Lower leg skin (tissue), 4 donors: Measurements from ENCODE around the gene WSCD2. TPM values are rescaled to one million over a fixed set of nuclear protein-coding genes. Genes with fewer than 3 reads are reported as not detected.

Experiments
- DNase-seq, 2 donors: peaks; one replicate each; pipeline ENCODE4 v3.0.0-alpha.2; 2019; ENCODE audit warnings: low spot score in 2 of 2
- H3K4me3 ChIP-seq: fragments of 200-600 bp; sonication (generic); 2 replicates; pipeline ENCODE4 v1.5.1; 2017; ENCODE audit warnings: mild to moderate bottlenecking, low read depth; ENCODE audit not compliant: poor library complexity, severe bottlenecking
- POLR2A ChIP-seq, 2 donors: fragments of 450-650 bp; IDR thresholded peaks; one replicate each; pipeline ENCODE4 v1.6.1; 2016 to 2017; ENCODE audit warnings: antibody characterized with exemption in 2 of 2, mild to moderate bottlenecking in 1 of 2, moderate library complexity in 1 of 2
- WGBS, 2 donors: methylation state at CpG; one replicate each; pipeline ENCODE4 v1.1.5; 2018; 5-methylcytosine and 5-hydroxymethylcytosine counted together
- intact Hi-C: fragments of 100-400 bp; cut with DNase I; formaldehyde crosslinking; loops from one replicate; pipeline ENCODE4 v1.15.0; 2023; ENCODE audit warnings: low total_unique reads
- total RNA-seq, 4 donors: library from RNA; depleted of rRNA; stranded (reverse); fragments of >200 nt; gene quantifications; one replicate each; pipeline ENCODE4 v1.1.0, GENCODE V29; 2016
- TF ChIP-seq, protein P1 (sequence below), 3 donors: fragments of 450-650 bp; IDR thresholded peaks; one replicate each; pipeline ENCODE4 v1.5.1; 2016; ENCODE audit warnings: antibody characterized with exemption in 3 of 3, mild to moderate bottlenecking in 3 of 3, moderate library complexity in 2 of 3

WSCD2 gene
- total RNA-seq, 4 donors from 2014 or later: 0.15 to 0.63 (median 0.47) TPM

DNA sequence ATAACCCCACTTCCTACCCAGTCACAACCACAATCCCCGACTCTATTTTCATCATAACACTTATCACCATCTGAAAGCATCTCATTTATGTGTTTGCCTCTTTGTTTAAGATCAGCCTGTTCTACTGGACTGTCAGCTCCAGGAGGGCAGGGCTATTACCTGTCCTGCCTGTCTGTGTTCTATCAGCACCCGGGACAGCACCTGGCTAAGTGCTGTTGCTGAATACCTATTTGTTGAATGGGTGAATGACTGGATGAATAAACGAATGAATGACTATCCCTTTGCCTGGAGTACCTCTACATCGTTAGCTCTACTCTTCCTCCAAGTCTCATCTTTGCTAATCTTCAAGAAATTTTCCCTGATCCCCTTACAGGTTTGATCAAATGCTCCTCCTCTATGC, 69.0 kb downstream of the WSCD2 start:
- intact Hi-C loops: no loop called here
- no peak for DNase-seq
- 55 to 69% methylated on average over 4 of the region's 4 CpGs for WGBS, 2 donors
- H3K4me3 ChIP-seq: no peak overlapping the region
- TF ChIP-seq, protein P1, sequence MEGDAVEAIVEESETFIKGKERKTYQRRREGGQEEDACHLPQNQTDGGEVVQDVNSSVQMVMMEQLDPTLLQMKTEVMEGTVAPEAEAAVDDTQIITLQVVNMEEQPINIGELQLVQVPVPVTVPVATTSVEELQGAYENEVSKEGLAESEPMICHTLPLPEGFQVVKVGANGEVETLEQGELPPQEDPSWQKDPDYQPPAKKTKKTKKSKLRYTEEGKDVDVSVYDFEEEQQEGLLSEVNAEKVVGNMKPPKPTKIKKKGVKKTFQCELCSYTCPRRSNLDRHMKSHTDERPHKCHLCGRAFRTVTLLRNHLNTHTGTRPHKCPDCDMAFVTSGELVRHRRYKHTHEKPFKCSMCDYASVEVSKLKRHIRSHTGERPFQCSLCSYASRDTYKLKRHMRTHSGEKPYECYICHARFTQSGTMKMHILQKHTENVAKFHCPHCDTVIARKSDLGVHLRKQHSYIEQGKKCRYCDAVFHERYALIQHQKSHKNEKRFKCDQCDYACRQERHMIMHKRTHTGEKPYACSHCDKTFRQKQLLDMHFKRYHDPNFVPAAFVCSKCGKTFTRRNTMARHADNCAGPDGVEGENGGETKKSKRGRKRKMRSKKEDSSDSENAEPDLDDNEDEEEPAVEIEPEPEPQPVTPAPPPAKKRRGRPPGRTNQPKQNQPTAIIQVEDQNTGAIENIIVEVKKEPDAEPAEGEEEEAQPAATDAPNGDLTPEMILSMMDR (IDR thresholded peaks at IDR 0.05): no peak
- no peak for TF ChIP-seq POLR2A (IDR thresholded peaks at IDR 0.05)

DNA sequence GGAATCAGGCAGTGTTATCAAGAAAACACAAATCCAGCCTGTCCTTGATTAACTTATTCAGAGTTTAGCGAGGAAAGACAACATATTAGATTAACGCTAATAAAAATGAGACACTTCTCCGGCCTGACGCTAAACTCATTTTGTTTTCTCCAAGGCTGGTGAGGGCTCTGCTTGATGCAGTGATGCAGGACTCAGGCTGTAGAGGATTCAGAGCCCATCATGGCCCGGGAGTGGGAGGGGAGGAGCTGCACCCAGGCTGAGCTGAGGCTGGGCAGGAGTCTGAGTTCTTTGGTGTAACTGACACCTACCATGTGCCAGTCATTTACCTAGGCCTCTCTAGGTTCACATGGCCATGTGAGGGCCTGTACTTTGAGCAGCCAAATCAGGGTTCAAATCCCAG, 70.0 kb downstream of the WSCD2 start:
- WGBS, 2 donors: 83 to 84% methylated on average over 5 of the region's 5 CpGs
- intact Hi-C loops: no loop called here
- no peak for TF ChIP-seq POLR2A (IDR thresholded peaks at IDR 0.05)
- TF ChIP-seq, protein P1 (IDR thresholded peaks at IDR 0.05): no peak

DNA sequence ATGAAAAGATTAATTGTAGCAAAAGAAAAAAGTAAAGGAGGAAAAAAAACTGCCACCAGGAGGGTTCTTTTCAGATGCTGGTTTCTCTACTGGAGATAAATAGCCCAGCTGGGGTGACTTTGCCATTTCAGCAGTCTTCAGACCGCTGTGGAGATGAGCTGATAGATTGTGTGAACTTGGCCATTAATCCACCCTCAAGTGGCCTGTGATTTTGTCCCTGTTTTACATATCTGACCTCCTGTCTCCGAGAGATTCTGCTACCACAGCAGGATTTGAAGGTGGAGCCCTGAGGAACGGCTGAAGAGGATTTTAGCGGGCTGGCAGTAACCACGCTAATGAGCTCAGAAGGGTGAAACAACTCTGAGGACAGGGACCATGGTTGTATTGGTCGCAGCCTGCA, 72.7 kb downstream of the WSCD2 start:
- intact Hi-C loops: no loop called here
- H3K4me3 ChIP-seq: no peak overlapping the region
- no peak for DNase-seq
- 58 to 59% methylated on average over 6 of the region's 6 CpGs for WGBS, 2 donors
- no peak for TF ChIP-seq POLR2A (IDR thresholded peaks at IDR 0.05)

More for the DNA sequence above, 70.0 kb downstream of the WSCD2 start:
- DNase-seq: no peak
- H3K4me3 ChIP-seq: no peak overlapping the region

DNA sequence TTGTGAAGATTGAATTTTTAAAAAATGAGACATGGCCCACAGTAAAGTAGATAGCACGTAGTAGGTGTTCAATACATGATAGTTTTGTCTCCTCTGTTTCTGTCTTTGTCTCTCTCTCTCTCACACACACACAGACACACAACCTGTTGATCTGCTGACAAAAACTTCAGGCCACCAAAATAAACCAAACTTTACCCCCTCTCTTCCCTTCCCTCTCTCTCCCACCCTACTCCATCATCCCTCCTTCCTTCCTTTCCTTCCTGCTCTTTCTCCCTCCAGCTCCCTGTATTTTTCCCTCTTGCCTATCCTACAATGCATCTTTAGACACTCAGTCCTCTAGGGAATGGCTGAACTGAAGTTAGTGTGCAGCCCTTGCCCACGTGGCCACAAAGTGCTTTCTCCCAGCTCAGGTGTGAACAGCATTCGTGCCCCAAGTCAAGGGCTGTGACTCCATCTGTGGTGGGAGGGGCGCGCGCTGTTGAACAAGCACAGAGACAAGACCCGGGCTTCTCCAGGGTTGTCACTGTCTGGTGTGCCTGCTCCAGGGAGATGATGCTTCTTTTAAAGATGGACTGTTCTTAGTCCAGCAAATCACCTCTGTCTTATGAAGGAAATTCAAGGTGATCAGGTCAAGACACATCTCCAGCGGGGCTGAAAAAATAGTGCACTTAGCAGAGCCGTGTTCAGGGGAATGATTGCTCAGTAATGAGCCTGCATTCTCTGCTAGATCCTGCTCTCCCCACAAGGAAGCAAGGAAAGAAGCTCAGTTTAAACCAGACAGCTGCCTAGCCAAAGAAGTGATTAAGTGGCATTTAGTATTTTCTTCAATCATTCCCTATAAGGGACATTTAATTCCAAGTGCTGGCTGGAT, 75.3 kb downstream of the WSCD2 start:
- H3K4me3 ChIP-seq: no peak overlapping the region
- TF ChIP-seq POLR2A (IDR thresholded peaks at IDR 0.05): no peak
- TF ChIP-seq, protein P1 (IDR thresholded peaks at IDR 0.05): no peak
- 74 to 82% methylated on average over 9 of the region's 9 CpGs for WGBS, 2 donors
- DNase-seq: no peak
- intact Hi-C loops: no loop called here

DNA sequence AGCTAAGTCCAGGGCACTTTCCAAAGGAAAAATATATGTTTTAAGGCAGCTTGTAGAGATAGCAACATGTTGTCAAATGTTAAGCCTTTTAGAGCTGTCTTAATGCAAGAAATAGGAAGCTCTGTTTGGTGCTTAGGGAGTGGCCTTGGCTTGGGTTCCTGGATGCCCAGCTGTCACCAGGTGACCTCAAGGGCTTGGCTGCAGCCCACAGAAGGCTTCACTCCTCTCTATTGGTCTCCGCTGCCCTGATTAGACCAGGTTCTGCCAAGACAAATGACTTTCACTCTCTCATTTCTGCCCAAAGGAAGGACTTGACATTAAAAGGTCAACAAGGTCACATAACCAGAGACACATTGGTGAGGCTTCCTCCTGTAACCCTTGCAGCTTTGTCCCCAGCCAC, 76.8 kb downstream of the WSCD2 start:
- TF ChIP-seq POLR2A (IDR thresholded peaks at IDR 0.05): no peak
- TF ChIP-seq, protein P1 (IDR thresholded peaks at IDR 0.05): no peak

DNA sequence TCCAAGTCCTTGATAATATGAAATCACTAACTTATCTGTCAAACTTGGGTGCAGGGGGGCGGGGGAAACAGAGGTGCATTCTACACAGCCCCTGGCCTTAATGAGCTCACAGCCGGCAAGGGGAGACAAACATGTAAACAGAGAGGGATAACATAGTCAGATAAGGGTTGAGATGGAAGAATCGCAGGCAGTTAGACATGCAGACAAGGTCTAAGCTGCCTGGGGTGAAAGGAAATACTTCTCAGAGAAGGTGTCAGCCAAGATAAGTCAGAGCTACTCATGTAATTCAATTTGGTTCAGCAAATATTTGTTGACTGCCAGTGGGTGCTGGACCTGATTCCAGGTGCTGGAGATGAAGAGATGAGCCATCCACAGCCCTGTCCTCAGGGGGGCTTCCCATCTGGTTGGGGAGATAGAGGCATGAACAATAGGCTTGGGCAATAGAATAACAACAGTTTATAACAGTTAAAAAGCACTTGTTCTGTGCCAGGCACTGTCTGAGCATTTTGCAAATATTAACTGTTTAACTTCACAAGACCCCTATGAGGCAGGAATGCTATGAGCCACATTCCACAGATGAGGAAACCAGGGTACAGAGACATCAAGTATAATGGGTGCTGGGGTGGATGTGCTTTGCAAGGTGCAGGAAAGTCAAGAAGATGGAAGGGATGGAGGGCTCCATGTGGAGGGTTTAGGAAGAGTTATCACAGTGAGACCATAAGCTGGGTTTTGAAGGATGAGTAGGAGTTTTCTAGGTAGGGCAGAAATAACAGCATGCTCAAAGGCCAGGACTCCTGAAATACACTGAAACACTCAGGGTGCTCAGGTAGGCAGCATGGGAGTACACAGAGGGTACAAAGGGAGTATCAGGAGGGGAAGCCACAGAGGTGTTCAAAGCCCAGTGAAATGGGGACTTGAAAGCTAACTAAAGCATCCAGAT, 79.0 kb downstream of the WSCD2 start:
- intact Hi-C loops: no loop called here
- 50 to 67% methylated on average over 3 of the region's 3 CpGs for WGBS, 2 donors
- H3K4me3 ChIP-seq: no peak overlapping the region
- DNase-seq: no peak
- TF ChIP-seq, protein P1 (IDR thresholded peaks at IDR 0.05): no peak
- no peak for TF ChIP-seq POLR2A (IDR thresholded peaks at IDR 0.05)

More for the DNA sequence above, 76.8 kb downstream of the WSCD2 start:
- no peak overlapping the region for H3K4me3 ChIP-seq
- intact Hi-C loops: no loop called here
- WGBS, 2 donors: 88 to 94% methylated on average over 1 of the region's 1 CpG
- DNase-seq: no peak
